NCI-H1930 (cell line): ENCODE data around the gene PITX1.
"Not testable (repeated sequence)": the region's sequence is repeated elsewhere in the genome, so short reads cannot be mapped to it uniquely, and the experiment has no call there.

Experiments
- DNase-seq, 2 experiments: peaks; one replicate each; lab custom pipeline; 2025; lab: John Stamatoyannopoulos, UW

The PITX1 gene

GRCh38 chr5:135010502-135011354 is 23.3 kb downstream of the PITX1 start:
- DNase-seq = no peak

GRCh38 chr5:135009736-135010501 is 24.1 kb downstream of the PITX1 start:
- DNase-seq = no peak

- no peak for DNase-seq
Measured at GRCh38 chr5:135008981-135009735, 24.9 kb downstream of the PITX1 start.

- DNase-seq = no peak
Measured at GRCh38 chr5:135008556-135008955, 25.5 kb downstream of the PITX1 start.

GRCh38 chr5:135007749-135008363 is 26.2 kb downstream of the PITX1 start:
- DNase-seq = no peak

- no peak for DNase-seq
Measured at GRCh38 chr5:135007305-135007704, 26.7 kb downstream of the PITX1 start.

GRCh38 chr5:135005076-135005475 is 29.0 kb downstream of the PITX1 start:
- DNase-seq = no peak

GRCh38 chr5:135004376-135004775 is 29.7 kb downstream of the PITX1 start:
- no peak for DNase-seq

- DNase-seq = not testable (repeated sequence)
Measured at GRCh38 chr5:134998068-134998467, 36.0 kb downstream of the PITX1 start.

GRCh38 chr5:134997015-134997414 is 37.0 kb downstream of the PITX1 start:
- no peak for DNase-seq

GRCh38 chr5:134995850-134996402 is 38.1 kb downstream of the PITX1 start:
- no peak for DNase-seq

GRCh38 chr5:134994560-134995156 is 39.4 kb downstream of the PITX1 start:
- no peak for DNase-seq

- no peak for DNase-seq
Measured at GRCh38 chr5:134993161-134993560, 40.9 kb downstream of the PITX1 start.

- DNase-seq = no peak
Measured at GRCh38 chr5:134992148-134992547, 41.9 kb downstream of the PITX1 start.

GRCh38 chr5:134990183-134990582 is 43.8 kb downstream of the PITX1 start:
- not testable (repeated sequence) for DNase-seq

GRCh38 chr5:134989266-134989830 is 44.7 kb downstream of the PITX1 start:
- DNase-seq = no peak

GRCh38 chr5:134982230-134982629 is 51.8 kb downstream of the PITX1 start:
- DNase-seq = no peak

GRCh38 chr5:134979416-134979815 is 54.6 kb downstream of the PITX1 start:
- DNase-seq = no peak
